ENCODE data around the gene PDE1C.

The PDE1C gene

GRCh38 chr7:31890198-31890597, 180.0 kb downstream of the PDE1C start:
- DNase-seq, result peak; percentile 85 to 98 (median 95)

GRCh38 chr7:31887006-31887405, 183.2 kb downstream of the PDE1C start:
- DNase-seq, result no peak

GRCh38 chr7:31885171-31885570, 185.0 kb downstream of the PDE1C start:
- DNase-seq, result peak in 3 of 4 experiments; percentile 24 to 56 (median 46)

- DNase-seq, result peak; percentile 59 to 86 (median 64)
These were observed 186.4 kb downstream of the PDE1C start for GRCh38 chr7:31883761-31884164.

- no peak for DNase-seq
These were observed 188.0 kb downstream of the PDE1C start for GRCh38 chr7:31882187-31882586.

GRCh38 chr7:31878875-31879274, 191.3 kb downstream of the PDE1C start:
- no peak for DNase-seq

- DNase-seq, result peak; percentile 57 to 89 (median 76)
These were observed 194.8 kb downstream of the PDE1C start for GRCh38 chr7:31875424-31875823.

GRCh38 chr7:31874631-31875386, 195.4 kb downstream of the PDE1C start:
- no peak for DNase-seq

- DNase-seq, result peak in 1 of 4 experiments; percentile 24
These were observed 196.2 kb downstream of the PDE1C start for GRCh38 chr7:31873816-31874597.

- DNase-seq, result no peak
These were observed 197.4 kb downstream of the PDE1C start for GRCh38 chr7:31872545-31873370.

GRCh38 chr7:31864646-31865045, 205.6 kb downstream of the PDE1C start:
- DNase-seq, result peak in 1 of 4 experiments; percentile 33

- no peak for DNase-seq
These were observed 209.3 kb downstream of the PDE1C start for GRCh38 chr7:31860925-31861324.

GRCh38 chr7:31858055-31858454, 212.2 kb downstream of the PDE1C start:
- DNase-seq, result peak in 2 of 4 experiments; percentile 19

- DNase-seq, result peak; percentile 62 to 88 (median 76)
These were observed 213.0 kb downstream of the PDE1C start for GRCh38 chr7:31857172-31857571.

- no peak for DNase-seq
These were observed 213.9 kb downstream of the PDE1C start for GRCh38 chr7:31856337-31856736.

- DNase-seq, result no peak
These were observed 214.7 kb downstream of the PDE1C start for GRCh38 chr7:31855530-31855929.

GRCh38 chr7:31853380-31853779, 216.8 kb downstream of the PDE1C start:
- no peak for DNase-seq

GRCh38 chr7:31852462-31852861, 217.7 kb downstream of the PDE1C start:
- no peak for DNase-seq

GRCh38 chr7:31851119-31851518, 219.1 kb downstream of the PDE1C start:
- DNase-seq, result no peak

- DNase-seq, result no peak
These were observed 219.6 kb downstream of the PDE1C start for GRCh38 chr7:31850601-31851000.

GRCh38 chr7:31850066-31850465, 220.1 kb downstream of the PDE1C start:
- no peak for DNase-seq

GRCh38 chr7:31835471-31835870, 234.7 kb downstream of the PDE1C start:
- DNase-seq, result no peak

GRCh38 chr7:31833625-31834024, 236.6 kb downstream of the PDE1C start:
- peak in 3 of 4 experiments; percentile 10 to 41 (median 37) for DNase-seq
